Measurements from ENCODE around the gene PIAS1.
"Not testable (repeated sequence)": the region's sequence is repeated elsewhere in the genome, so short reads cannot be mapped to it uniquely, and the experiment has no call there.

Gene PIAS1

GRCh38 chr15:68224546-68225250 lies 170.6 kb downstream of the PIAS1 start (continued):
- TF ChIP-seq PRDM4 (tag by site-specific recombination; IDR thresholded peaks at IDR 0.05) = no peak
- TF ChIP-seq ZNF16 (tag by site-specific recombination; IDR thresholded peaks at IDR 0.05; ENCODE audit: low read depth) = no peak

- H3K9me3 ChIP-seq (ENCODE audit: control insufficient read depth, insufficient read depth, low read depth, low read length); H3K4me1 ChIP-seq (ENCODE audit: control insufficient read depth, insufficient read depth, low read length); POLR2A ChIA-PET; H3K36me3 ChIP-seq (ENCODE audit: control insufficient read depth in 2 of 2, insufficient read depth in 1 of 2, low read length in 2 of 2); H3K27ac ChIP-seq (ENCODE audit: extremely low read depth, low read depth, low read length); H3K4me3 ChIP-seq (ENCODE audit: low read depth, low read length): not testable (repeated sequence)
- CTCF ChIA-PET = interaction anchor here (0.9 kb wide), 1 partner anchor 28 kb away, joined by 3 read pairs; no protein-coding TSS in a partner anchor
Measured at GRCh38 chr15:68225442-68225841, 171.3 kb downstream of the PIAS1 start.

- POLR2A ChIA-PET = interaction anchor here (0.5 to 0.8 kb wide), 2 partner anchors 50 to 254 kb away, joined by 3 to 5 read pairs; partner anchors contain the start of gene FEM1B
- Histone ChIP-seq H3K4me1 (ENCODE audit: control insufficient read depth, insufficient read depth, low read length) (peaks cover 4% of the 10 kb centered on the region; the same call in 1 of the 2 replicates), H3K4me3 (ENCODE audit: low read depth, low read length) (no peak overlapping the region), H3K9me3 (ENCODE audit: control insufficient read depth, insufficient read depth, low read depth, low read length) (no peaks in the 10 kb centered on the region), H3K36me3 (ENCODE audit: control insufficient read depth in 2 of 2, insufficient read depth in 1 of 2, low read length in 2 of 2) (peaks cover 4 to 6% of the 10 kb centered on the region in 2 experiments; a peak in 2 of 3 replicates), H3K27ac (ENCODE audit: extremely low read depth, low read depth, low read length) (no peak overlapping the region; the same call in 1 of the 2 replicates)
- TF ChIP-seq ZIC2 (tag by site-specific recombination; IDR thresholded peaks at IDR 0.05) = peak; percentile 34; the same call in 1 of the 2 replicates
- TF ChIP-seq WT1 (tag by site-specific recombination; IDR thresholded peaks at IDR 0.05) = peak; percentile 5; the same call in 1 of the 2 replicates
- no peak for TF ChIP-seq ZNF670 (tag by site-specific recombination; IDR thresholded peaks at IDR 0.05; ENCODE audit: low read depth)
- TF ChIP-seq ZBTB8A (tag by site-specific recombination; IDR thresholded peaks at IDR 0.05) = peak; percentile 32; the same call in 1 of the 2 replicates
- TF ChIP-seq ZNF24 (tag by site-specific recombination; IDR thresholded peaks at IDR 0.05) = no peak
- TF ChIP-seq ZNF302 (tag by site-specific recombination; IDR thresholded peaks at IDR 0.05; ENCODE audit: low read depth) = no peak
- TF ChIP-seq ZBTB1 (tag by site-specific recombination; IDR thresholded peaks at IDR 0.05) = no peak
- no peak for TF ChIP-seq ZNF175 (tag by site-specific recombination; IDR thresholded peaks at IDR 0.05)
- TF ChIP-seq MYNN (tag by site-specific recombination; IDR thresholded peaks at IDR 0.05; ENCODE audit: borderline replicate concordance) = 0 out of 2 replicates have a peak, but pooled peaks have one; percentile 12
- no peak for TF ChIP-seq ZNF433 (tag by site-specific recombination; IDR thresholded peaks at IDR 0.05; ENCODE audit: low read depth)
- TF ChIP-seq ZNF510 (tag by site-specific recombination; IDR thresholded peaks at IDR 0.05; ENCODE audit: insufficient replicate concordance) = no peak
- no peak for TF ChIP-seq ZNF768 (tag by site-specific recombination; IDR thresholded peaks at IDR 0.05)
- no peak for TF ChIP-seq ZNF791 (tag by site-specific recombination; IDR thresholded peaks at IDR 0.05)
- CTCF ChIA-PET = interaction anchor here (1.0 to 1.4 kb wide), 3 partner anchors 25 to 364 kb away, joined by 3 to 4 read pairs (median 3); no protein-coding TSS in a partner anchor
Measured at GRCh38 chr15:68227643-68228142, 173.6 kb downstream of the PIAS1 start.

Data from HEK293 (cell line).